GM10248 (cell line): ENCODE data around the gene POU6F1.
"Not testable (repeated sequence)": the region's sequence is repeated elsewhere in the genome, so short reads cannot be mapped to it uniquely, and the experiment has no call there.

Experiments
- CTCF ChIA-PET: fragments of 300-600 bp; sonication (Branson Sonifier 250); formaldehyde crosslinking; extraction: SDS; loops from one replicate; lab custom pipeline; 2021; ENCODE audit warnings: antibody characterized with exemption; lab: Yijun Ruan, JAX
- POLR2A ChIA-PET: fragments of 350-650 bp; sonication (Branson Sonifier 250); formaldehyde crosslinking; extraction: SDS; loops from one replicate; lab custom pipeline; 2020; ENCODE audit warnings: antibody characterized with exemption; lab: Yijun Ruan, JAX
- DNase-seq: peaks from one replicate; pipeline ENCODE4 v3.0.0; 2012; ENCODE audit errors: extremely low spot score
- TF ChIP-seq, protein P1 (sequence below): IDR thresholded peaks from 2 replicates; pipeline ENCODE4 v1.5.1; 2012; ENCODE audit warnings: mild to moderate bottlenecking, low read depth; ENCODE audit errors: extremely low read depth, missing control alignments, control extremely low read depth

Gene POU6F1

DNA sequence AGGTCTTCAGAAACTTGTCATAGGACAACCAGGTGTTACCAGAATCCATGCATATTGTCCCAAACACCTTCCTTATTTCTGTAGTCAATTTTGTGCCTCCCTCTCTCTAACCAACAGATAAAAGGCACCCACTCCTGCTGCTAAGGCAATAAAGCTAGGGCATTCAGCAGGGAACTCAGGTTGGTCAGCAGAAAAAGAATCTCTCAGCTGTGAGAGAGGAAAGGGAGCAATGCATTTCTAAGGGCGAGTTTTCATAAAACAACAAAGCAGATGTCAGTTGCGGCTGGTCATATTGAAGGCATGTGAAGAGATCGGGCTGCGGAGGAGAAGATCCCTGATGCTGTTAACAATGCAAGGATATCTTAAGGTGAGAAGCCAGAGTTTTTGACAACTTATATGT, 7.4 kb upstream of the POU6F1 start:
- no peak for DNase-seq
- ChIA-PET CTCF (no interaction called here), POLR2A (no interaction called here)
- TF ChIP-seq, protein P1, sequence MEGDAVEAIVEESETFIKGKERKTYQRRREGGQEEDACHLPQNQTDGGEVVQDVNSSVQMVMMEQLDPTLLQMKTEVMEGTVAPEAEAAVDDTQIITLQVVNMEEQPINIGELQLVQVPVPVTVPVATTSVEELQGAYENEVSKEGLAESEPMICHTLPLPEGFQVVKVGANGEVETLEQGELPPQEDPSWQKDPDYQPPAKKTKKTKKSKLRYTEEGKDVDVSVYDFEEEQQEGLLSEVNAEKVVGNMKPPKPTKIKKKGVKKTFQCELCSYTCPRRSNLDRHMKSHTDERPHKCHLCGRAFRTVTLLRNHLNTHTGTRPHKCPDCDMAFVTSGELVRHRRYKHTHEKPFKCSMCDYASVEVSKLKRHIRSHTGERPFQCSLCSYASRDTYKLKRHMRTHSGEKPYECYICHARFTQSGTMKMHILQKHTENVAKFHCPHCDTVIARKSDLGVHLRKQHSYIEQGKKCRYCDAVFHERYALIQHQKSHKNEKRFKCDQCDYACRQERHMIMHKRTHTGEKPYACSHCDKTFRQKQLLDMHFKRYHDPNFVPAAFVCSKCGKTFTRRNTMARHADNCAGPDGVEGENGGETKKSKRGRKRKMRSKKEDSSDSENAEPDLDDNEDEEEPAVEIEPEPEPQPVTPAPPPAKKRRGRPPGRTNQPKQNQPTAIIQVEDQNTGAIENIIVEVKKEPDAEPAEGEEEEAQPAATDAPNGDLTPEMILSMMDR: no peak

DNA sequence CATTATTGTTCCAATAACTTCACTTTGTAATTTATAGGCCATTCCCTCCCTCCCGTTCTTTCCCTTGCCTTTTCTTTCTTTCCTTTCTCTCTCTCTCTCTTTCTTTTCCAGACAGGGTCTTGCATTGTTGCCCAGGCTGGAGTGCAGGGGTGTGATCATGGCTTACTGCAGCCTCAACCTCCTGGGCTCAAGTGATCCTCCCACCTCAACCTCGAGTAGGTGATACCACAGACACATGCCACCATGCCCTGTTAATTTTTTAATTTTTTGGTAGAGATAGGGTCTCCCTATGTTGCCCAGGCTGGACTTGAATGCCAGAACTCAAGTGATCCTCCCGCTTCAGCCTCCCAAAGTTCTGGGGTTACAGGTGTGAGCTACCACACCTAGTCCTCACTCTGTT, 6.8 kb upstream of the POU6F1 start:
- TF ChIP-seq, protein P1: no peak
- CTCF ChIA-PET: no interaction called here
- POLR2A ChIA-PET: no interaction called here
- DNase-seq: no peak

DNA sequence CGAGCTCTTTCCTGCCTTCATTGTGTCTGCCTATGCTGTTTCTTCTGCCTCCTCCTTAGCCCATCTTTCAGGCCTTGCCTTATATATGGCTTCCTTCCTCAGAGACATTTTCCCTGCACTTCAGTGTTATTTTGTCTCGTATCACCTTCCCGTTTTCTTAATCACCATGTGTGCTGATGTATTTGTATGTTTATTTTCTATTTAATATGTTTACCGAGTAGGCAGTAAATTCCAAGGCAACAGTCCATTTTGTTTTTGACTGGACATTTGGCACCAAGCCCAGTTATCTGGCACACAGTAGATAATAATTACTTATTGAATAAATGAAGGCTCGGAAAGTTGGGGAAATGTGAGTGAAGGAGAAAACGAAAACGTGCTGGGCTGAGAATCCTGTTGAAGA, 4.6 kb upstream of the POU6F1 start:
- TF ChIP-seq, protein P1: no peak
- POLR2A ChIA-PET: no interaction called here
- DNase-seq: no peak
- CTCF ChIA-PET: interaction anchor here (1.5 kb wide), 1 partner anchor 8 kb away, joined by 4 read pairs; no protein-coding TSS in a partner anchor

DNA sequence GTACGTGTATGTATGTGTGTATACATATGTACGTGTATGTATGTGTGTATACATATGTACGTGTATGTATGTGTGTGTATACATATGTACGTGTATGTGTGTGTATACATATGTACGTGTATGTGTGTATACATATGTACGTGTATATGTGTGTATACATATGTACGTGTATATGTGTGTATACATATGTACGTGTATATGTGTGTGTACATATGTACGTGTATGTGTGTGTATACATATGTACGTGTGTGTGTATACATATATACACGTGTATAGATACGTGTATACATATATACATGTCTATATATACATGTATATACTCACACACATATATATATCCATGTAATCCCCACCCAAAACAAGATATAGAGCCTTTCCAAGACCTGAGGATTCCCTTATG, 2.0 kb upstream of the POU6F1 start:
- POLR2A ChIA-PET: not testable (repeated sequence)
- CTCF ChIA-PET: interaction anchor here (1.1 to 1.6 kb wide), 2 partner anchors 19 to 119 kb away, joined by 3 read pairs; partner anchors contain the start of gene DAZAP2

DNA sequence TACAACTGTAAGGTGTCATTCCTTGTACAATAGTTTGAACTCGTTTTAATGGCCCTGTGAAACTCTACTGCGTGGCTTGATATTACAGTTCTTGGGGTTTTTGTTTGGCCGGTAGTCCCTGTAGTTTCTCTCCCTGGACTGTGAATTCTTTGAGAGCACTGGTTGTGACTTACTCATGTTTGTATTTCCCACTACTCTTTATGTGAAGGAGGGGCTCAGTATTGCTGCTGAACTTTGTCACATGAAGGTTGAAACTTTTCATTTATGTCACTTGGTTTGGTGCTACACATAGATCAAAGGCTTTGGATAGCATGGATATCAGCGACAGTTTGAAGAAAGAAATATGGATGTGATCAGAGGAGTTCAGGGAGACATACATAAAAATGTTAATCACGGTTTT, 1.5 kb upstream of the POU6F1 start:
- DNase-seq: no peak
- CTCF ChIA-PET: interaction anchor here (1.2 to 3.1 kb wide), 3 partner anchors 11 to 43 kb away, joined by 3 to 20 read pairs (median 4); no protein-coding TSS in a partner anchor
- POLR2A ChIA-PET: interaction anchor here (0.7 kb wide), 1 partner anchor 32 kb away, joined by 3 read pairs; no protein-coding TSS in a partner anchor
- TF ChIP-seq, protein P1: no peak

More for the DNA sequence above, 2.0 kb upstream of the POU6F1 start:
- DNase-seq: not testable (repeated sequence)

DNA sequence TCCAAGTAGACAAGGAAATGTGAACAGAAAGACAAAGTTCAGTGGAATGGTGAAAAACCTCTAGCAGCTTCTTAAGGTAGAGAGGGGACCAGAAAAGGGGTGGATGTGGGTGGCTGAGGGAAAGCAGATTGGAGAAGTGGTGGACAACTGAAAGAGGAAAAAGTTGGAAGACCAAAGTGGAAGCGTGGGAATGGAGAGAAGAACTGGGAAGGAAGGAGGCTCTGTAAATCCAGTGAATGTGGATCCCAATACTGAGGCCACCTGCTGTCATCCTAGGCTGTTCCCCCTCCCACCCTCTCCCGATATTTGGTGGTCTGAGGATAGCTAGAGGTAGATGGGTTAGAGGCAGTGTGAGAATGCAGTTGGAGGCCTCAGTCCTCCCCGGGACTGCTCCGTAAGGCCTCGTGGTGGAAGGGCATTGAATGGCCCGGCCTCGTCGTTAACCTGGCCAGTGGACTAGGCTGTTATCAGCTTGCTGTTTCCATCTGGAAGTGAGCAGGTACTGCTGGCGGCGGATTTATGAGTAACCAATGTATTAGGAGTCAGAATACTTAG, 822 bp upstream of the POU6F1 start:
- TF ChIP-seq, protein P1: no peak

DNA sequence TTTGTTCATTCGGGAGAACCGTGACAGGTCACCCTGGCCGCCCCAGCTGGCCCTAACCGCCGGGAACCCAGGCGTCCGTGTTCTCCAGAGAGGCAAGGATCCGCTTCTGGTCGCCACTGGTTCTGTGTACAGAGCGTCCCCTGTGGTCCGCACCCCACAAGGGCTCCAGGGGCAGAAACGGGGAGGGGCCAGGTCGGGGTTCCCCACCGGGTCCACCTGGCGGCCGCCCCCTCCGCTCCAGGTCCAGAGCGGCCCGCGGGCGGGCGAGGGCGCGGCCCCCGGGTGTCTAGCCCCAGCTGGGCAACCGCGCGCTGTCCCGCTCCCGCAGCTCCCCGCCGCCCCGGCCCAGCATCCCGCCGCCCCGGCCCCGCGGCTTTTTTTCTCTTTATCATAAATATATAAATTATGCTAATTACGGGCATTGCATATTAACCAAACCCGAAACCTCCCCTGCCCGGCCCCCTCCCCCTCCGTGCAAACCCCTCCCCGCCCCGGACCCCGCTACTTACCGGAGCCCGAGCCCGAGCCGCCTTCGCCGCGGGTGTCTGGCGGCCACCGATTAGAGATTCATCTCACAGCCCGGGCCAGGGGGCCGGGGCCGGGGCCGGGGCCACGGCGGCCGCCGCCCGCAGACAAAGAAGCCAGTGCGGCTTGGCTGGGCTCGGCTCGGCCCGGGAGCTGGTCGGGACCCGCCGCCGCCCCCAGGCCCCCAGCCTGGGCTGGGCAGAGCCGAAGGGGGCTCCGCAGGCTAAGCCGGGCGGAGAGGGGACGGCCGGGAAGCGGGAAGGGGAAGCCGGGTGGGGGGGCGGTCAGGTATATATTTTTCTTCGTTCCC, 512 bp downstream of the POU6F1 start:
- TF ChIP-seq, protein P1: peak; percentile 51
- peak; percentile 81 for DNase-seq
- POLR2A ChIA-PET: interaction anchor here (0.6 to 1.4 kb wide), 6 partner anchors 10 to 134 kb away, joined by 4 to 11 read pairs (median 8); partner anchors contain the start of genes CSRNP2, DAZAP2 and TFCP2
- CTCF ChIA-PET: interaction anchor here (0.7 to 3.1 kb wide), 17 partner anchors 10 to 191 kb away, joined by 3 to 20 read pairs (median 4); partner anchors contain the start of gene SLC11A2

More for the DNA sequence above, 822 bp upstream of the POU6F1 start:
- no peak for DNase-seq
- CTCF ChIA-PET: interaction anchor here (0.8 to 3.1 kb wide), 17 partner anchors 9 to 193 kb away, joined by 3 to 20 read pairs (median 4); partner anchors contain the start of gene SLC11A2
- POLR2A ChIA-PET: interaction anchor here (0.6 to 1.4 kb wide), 5 partner anchors 20 to 46 kb away, joined by 3 to 10 read pairs (median 4); partner anchors contain the start of genes DAZAP2 and TFCP2
